ENCODE measurements around the gene MYL11.
"Not testable (repeated sequence)": the region's sequence is repeated elsewhere in the genome, so short reads cannot be mapped to it uniquely, and the experiment has no call there.

MYL11 gene

GRCh38 chr16:30374538-30374937, at the start of gene MYL11:
MYL11 (plus strand) TSS chr16:30374802; CDS start chr16:30374858, 56 bp downstream.
- no peak for DNase-seq (ENCODE audit: low read depth in 2 of 2)
- no peak within 1 kb of the TSS for H3K4me3 ChIP-seq (replicated peaks in 1 of 2; ENCODE audit: low read depth in 2 of 2, low read length in 2 of 2)
- TF ChIP-seq CTCF (IDR thresholded peaks at IDR 0.05; ENCODE audit: low read depth, low read length) = no peak

- DNase-seq (ENCODE audit: low read depth in 2 of 2) = peak; percentile 78 to 83
- H3K4me3 ChIP-seq (replicated peaks in 1 of 2; ENCODE audit: low read depth in 2 of 2, low read length in 2 of 2) = peak overlapping the region; percentile 52 to 70
Observed at GRCh38 chr16:30334473-30334989, 40.1 kb upstream of the MYL11 start.

- peak overlapping the region; percentile 52 to 70 for H3K4me3 ChIP-seq (replicated peaks in 1 of 2; ENCODE audit: low read depth in 2 of 2, low read length in 2 of 2)
- DNase-seq (ENCODE audit: low read depth in 2 of 2) = peak; percentile 71 to 81
Observed at GRCh38 chr16:30335028-30335597, 39.5 kb upstream of the MYL11 start.

GRCh38 chr16:30335598-30336474, 38.8 kb upstream of the MYL11 start:
- TF ChIP-seq CTCF (IDR thresholded peaks at IDR 0.05; ENCODE audit: low read depth, low read length) = no peak
- peak overlapping the region; percentile 37 to 70 for H3K4me3 ChIP-seq (replicated peaks in 1 of 2; ENCODE audit: low read depth in 2 of 2, low read length in 2 of 2)
- peak; percentile 37 to 44 for DNase-seq (ENCODE audit: low read depth in 2 of 2)

GRCh38 chr16:30337964-30338357, 36.6 kb upstream of the MYL11 start:
- DNase-seq (ENCODE audit: low read depth in 2 of 2); H3K4me3 ChIP-seq (replicated peaks in 1 of 2; ENCODE audit: low read depth in 2 of 2, low read length in 2 of 2): not testable (repeated sequence)

GRCh38 chr16:30338715-30339114, 35.9 kb upstream of the MYL11 start:
- DNase-seq (ENCODE audit: low read depth in 2 of 2); H3K4me3 ChIP-seq (replicated peaks in 1 of 2; ENCODE audit: low read depth in 2 of 2, low read length in 2 of 2): not testable (repeated sequence)

GRCh38 chr16:30340621-30341020, 34.0 kb upstream of the MYL11 start:
- no peak overlapping the region for H3K4me3 ChIP-seq (replicated peaks in 1 of 2; ENCODE audit: low read depth in 2 of 2, low read length in 2 of 2)
- TF ChIP-seq CTCF (IDR thresholded peaks at IDR 0.05; ENCODE audit: low read depth, low read length) = no peak
- no peak for DNase-seq (ENCODE audit: low read depth in 2 of 2)

- peak in 1 of 2 donors; percentile 14 for DNase-seq (ENCODE audit: low read depth in 2 of 2)
- peak; percentile 7 for TF ChIP-seq CTCF (IDR thresholded peaks at IDR 0.05; ENCODE audit: low read depth, low read length)
- H3K4me3 ChIP-seq (replicated peaks in 1 of 2; ENCODE audit: low read depth in 2 of 2, low read length in 2 of 2) = not testable (repeated sequence)
Observed at GRCh38 chr16:30341971-30342370, 32.6 kb upstream of the MYL11 start.

All from cardiac fibroblast (primary cell).